ENCODE results near the gene APP.
"Not testable (repeated sequence)": the region's sequence is repeated elsewhere in the genome, so short reads cannot be mapped to it uniquely, and the experiment has no call there.

The APP gene

GRCh38 chr21:26093122-26093521, 77.4 kb downstream of the APP start:
- Histone ChIP-seq H3K27me3 (ENCODE audit: control insufficient read depth, insufficient read depth, low read length, poor library complexity, severe bottlenecking) (no peaks in the 10 kb centered on the region), H3K9me3 (ENCODE audit: control insufficient read depth, low read length) (no peaks in the 10 kb centered on the region), H3K4me3 (ENCODE audit: insufficient read depth, low read depth, low read length) (no peak overlapping the region), H3K4me1 (ENCODE audit: control insufficient read depth, insufficient read depth, low read length) (peaks cover 9% of the 10 kb centered on the region), H3K36me3 (ENCODE audit: control insufficient read depth, insufficient read depth, low read length) (no peaks in the 10 kb centered on the region), H3K27ac (ENCODE audit: insufficient read depth, low read depth, low read length, poor library complexity, severe bottlenecking) (no peak overlapping the region)
- 51 to 64% methylated on average over 3 of the region's 3 CpGs for WGBS, 2 experiments

GRCh38 chr21:26091480-26092018, 79.0 kb downstream of the APP start:
- WGBS, 2 experiments = 82 to 95% methylated on average over 5 of the region's 5 CpGs
- peaks cover 9% of the 10 kb centered on the region for H3K4me1 ChIP-seq (ENCODE audit: control insufficient read depth, insufficient read depth, low read length)
- H3K4me3 ChIP-seq (ENCODE audit: insufficient read depth, low read depth, low read length) = no peak overlapping the region
- no peaks in the 10 kb centered on the region for H3K36me3 ChIP-seq (ENCODE audit: control insufficient read depth, insufficient read depth, low read length)
- H3K9me3 ChIP-seq (ENCODE audit: control insufficient read depth, low read length) = no peaks in the 10 kb centered on the region
- H3K27ac ChIP-seq (ENCODE audit: insufficient read depth, low read depth, low read length, poor library complexity, severe bottlenecking) = no peak overlapping the region
- no peaks in the 10 kb centered on the region for H3K27me3 ChIP-seq (ENCODE audit: control insufficient read depth, insufficient read depth, low read length, poor library complexity, severe bottlenecking)

- Histone ChIP-seq H3K4me3 (ENCODE audit: insufficient read depth, low read depth, low read length) (no peak overlapping the region), H3K27ac (ENCODE audit: insufficient read depth, low read depth, low read length, poor library complexity, severe bottlenecking) (no peak overlapping the region), H3K27me3 (ENCODE audit: control insufficient read depth, insufficient read depth, low read length, poor library complexity, severe bottlenecking) (no peaks in the 10 kb centered on the region), H3K36me3 (ENCODE audit: control insufficient read depth, insufficient read depth, low read length) (no peaks in the 10 kb centered on the region), H3K4me1 (ENCODE audit: control insufficient read depth, insufficient read depth, low read length) (peaks cover 9% of the 10 kb centered on the region), H3K9me3 (ENCODE audit: control insufficient read depth, low read length) (no peaks in the 10 kb centered on the region)
- WGBS, 2 experiments = 93 to 98% methylated on average over 6 of the region's 6 CpGs
Measured at GRCh38 chr21:26089730-26090129, 80.8 kb downstream of the APP start.

- Histone ChIP-seq H3K4me1 (ENCODE audit: control insufficient read depth, insufficient read depth, low read length) (peaks cover 8% of the 10 kb centered on the region), H3K36me3 (ENCODE audit: control insufficient read depth, insufficient read depth, low read length) (no peaks in the 10 kb centered on the region), H3K27me3 (ENCODE audit: control insufficient read depth, insufficient read depth, low read length, poor library complexity, severe bottlenecking) (no peaks in the 10 kb centered on the region), H3K4me3 (ENCODE audit: insufficient read depth, low read depth, low read length) (no peak overlapping the region), H3K27ac (ENCODE audit: insufficient read depth, low read depth, low read length, poor library complexity, severe bottlenecking) (no peak overlapping the region), H3K9me3 (ENCODE audit: control insufficient read depth, low read length) (no peaks in the 10 kb centered on the region)
- 91 to 93% methylated on average over 2 to 3 of the region's 4 CpGs for WGBS, 2 experiments
Measured at GRCh38 chr21:26087223-26087918, 83.2 kb downstream of the APP start.

- 94 to 96% methylated on average over 1 of the region's 1 CpG for WGBS, 2 experiments
- H3K27me3 ChIP-seq (ENCODE audit: control insufficient read depth, insufficient read depth, low read length, poor library complexity, severe bottlenecking) = no peaks in the 10 kb centered on the region
- H3K4me1 ChIP-seq (ENCODE audit: control insufficient read depth, insufficient read depth, low read length) = peaks cover 8% of the 10 kb centered on the region
- no peak overlapping the region for H3K4me3 ChIP-seq (ENCODE audit: insufficient read depth, low read depth, low read length)
- no peaks in the 10 kb centered on the region for H3K36me3 ChIP-seq (ENCODE audit: control insufficient read depth, insufficient read depth, low read length)
- H3K9me3 ChIP-seq (ENCODE audit: control insufficient read depth, low read length) = no peaks in the 10 kb centered on the region
- H3K27ac ChIP-seq (ENCODE audit: insufficient read depth, low read depth, low read length, poor library complexity, severe bottlenecking) = no peak overlapping the region
Measured at GRCh38 chr21:26085882-26086281, 84.7 kb downstream of the APP start.

GRCh38 chr21:26085127-26085526, 85.4 kb downstream of the APP start:
- Histone ChIP-seq H3K9me3 (ENCODE audit: control insufficient read depth, low read length) (no peaks in the 10 kb centered on the region), H3K36me3 (ENCODE audit: control insufficient read depth, insufficient read depth, low read length) (no peaks in the 10 kb centered on the region), H3K27me3 (ENCODE audit: control insufficient read depth, insufficient read depth, low read length, poor library complexity, severe bottlenecking) (no peaks in the 10 kb centered on the region), H3K27ac (ENCODE audit: insufficient read depth, low read depth, low read length, poor library complexity, severe bottlenecking) (no peak overlapping the region), H3K4me3 (ENCODE audit: insufficient read depth, low read depth, low read length) (no peak overlapping the region), H3K4me1 (ENCODE audit: control insufficient read depth, insufficient read depth, low read length) (peaks cover 8% of the 10 kb centered on the region)
- 93 to 94% methylated on average over 4 of the region's 4 CpGs for WGBS, 2 experiments

- H3K36me3 ChIP-seq (ENCODE audit: control insufficient read depth, insufficient read depth, low read length) = no peaks in the 10 kb centered on the region
- WGBS, 2 experiments = 50 to 53% methylated on average over 1 to 2 of the region's 2 CpGs
- no peak overlapping the region for H3K4me3 ChIP-seq (ENCODE audit: insufficient read depth, low read depth, low read length)
- H3K27me3 ChIP-seq (ENCODE audit: control insufficient read depth, insufficient read depth, low read length, poor library complexity, severe bottlenecking) = no peaks in the 10 kb centered on the region
- no peak overlapping the region for H3K27ac ChIP-seq (ENCODE audit: insufficient read depth, low read depth, low read length, poor library complexity, severe bottlenecking)
- H3K4me1 ChIP-seq (ENCODE audit: control insufficient read depth, insufficient read depth, low read length) = peaks cover 8% of the 10 kb centered on the region
- H3K9me3 ChIP-seq (ENCODE audit: control insufficient read depth, low read length) = no peaks in the 10 kb centered on the region
Measured at GRCh38 chr21:26082549-26082948, 88.0 kb downstream of the APP start.

- not testable (repeated sequence) for H3K27ac ChIP-seq (ENCODE audit: insufficient read depth, low read depth, low read length, poor library complexity, severe bottlenecking); H3K27me3 ChIP-seq (ENCODE audit: control insufficient read depth, insufficient read depth, low read length, poor library complexity, severe bottlenecking); H3K36me3 ChIP-seq (ENCODE audit: control insufficient read depth, insufficient read depth, low read length); H3K4me3 ChIP-seq (ENCODE audit: insufficient read depth, low read depth, low read length); H3K9me3 ChIP-seq (ENCODE audit: control insufficient read depth, low read length); H3K4me1 ChIP-seq (ENCODE audit: control insufficient read depth, insufficient read depth, low read length)
- WGBS, 2 experiments = 44 to 45% methylated on average over 6 to 7 of the region's 7 CpGs
Measured at GRCh38 chr21:26081175-26081760, 89.3 kb downstream of the APP start.

- Histone ChIP-seq H3K36me3 (ENCODE audit: control insufficient read depth, insufficient read depth, low read length) (no peaks in the 10 kb centered on the region), H3K4me3 (ENCODE audit: insufficient read depth, low read depth, low read length) (no peak overlapping the region), H3K4me1 (ENCODE audit: control insufficient read depth, insufficient read depth, low read length) (peaks cover 8% of the 10 kb centered on the region), H3K27ac (ENCODE audit: insufficient read depth, low read depth, low read length, poor library complexity, severe bottlenecking) (no peak overlapping the region), H3K9me3 (ENCODE audit: control insufficient read depth, low read length) (no peaks in the 10 kb centered on the region), H3K27me3 (ENCODE audit: control insufficient read depth, insufficient read depth, low read length, poor library complexity, severe bottlenecking) (no peaks in the 10 kb centered on the region)
- 92 to 96% methylated on average over 6 of the region's 6 CpGs for WGBS, 2 experiments
Measured at GRCh38 chr21:26080211-26080610, 90.4 kb downstream of the APP start.

- Histone ChIP-seq H3K4me1 (ENCODE audit: control insufficient read depth, insufficient read depth, low read length) (peaks cover 8% of the 10 kb centered on the region), H3K9me3 (ENCODE audit: control insufficient read depth, low read length) (no peaks in the 10 kb centered on the region), H3K4me3 (ENCODE audit: insufficient read depth, low read depth, low read length) (no peak overlapping the region), H3K27ac (ENCODE audit: insufficient read depth, low read depth, low read length, poor library complexity, severe bottlenecking) (no peak overlapping the region), H3K36me3 (ENCODE audit: control insufficient read depth, insufficient read depth, low read length) (no peaks in the 10 kb centered on the region), H3K27me3 (ENCODE audit: control insufficient read depth, insufficient read depth, low read length, poor library complexity, severe bottlenecking) (no peaks in the 10 kb centered on the region)
- WGBS, 2 experiments = 97 to 98% methylated on average over 3 to 4 of the region's 4 CpGs
Measured at GRCh38 chr21:26079366-26079765, 91.2 kb downstream of the APP start.
